Left lobe of liver (tissue), 1 donor: ENCODE results near the gene MKX. TPM values are rescaled to one million over a fixed set of nuclear protein-coding genes. Genes with fewer than 3 reads are reported as not detected.

ENCODE experiments used
- total RNA-seq: library from RNA; stranded (reverse); gene quantifications from one replicate; pipeline ENCODE4 v1.2.1, GENCODE V29; 2021
- donor health status: DM: no; HTN: yes; CAD: no.

Gene MKX
- total RNA-seq, 1 donor from 2014 or later, result 0.30 TPM

Other genes starting within 250 kb of the MKX start
- 51.3 TPM for gene RAB18, start 241.5 kb downstream of the MKX start, total RNA-seq